HepG2 (cell line): ENCODE measurements around the gene FRRS1. TPM values are rescaled to one million over a fixed set of nuclear protein-coding genes. Genes with fewer than 3 reads are reported as not detected.

Experiments used
- ATAC-seq: fragments of 200-7000 bp; cut with Tn5 transposase; 3 replicates; pipeline ENCODE4 v1.9.1; 2020; ENCODE audit warnings: mild to moderate bottlenecking, moderate library complexity
- BruUV-seq: library from RNA; stranded (reverse); fragments of 400-500 nt; replicated peaks from 2 replicates; lab custom pipeline; 2021; lab: Mats Ljungman, UMichigan
- CTCF ChIA-PET: fragments of 300-600 bp; formaldehyde crosslinking; extraction: SDS; loops from one replicate; lab custom pipeline; 2021; ENCODE audit warnings: low total read pairs, inconsistent platforms, low intra/inter-chr PET ratio; lab: Yijun Ruan, JAX
- POLR2A ChIA-PET: fragments of 350-600 bp; sonication (Branson Sonifier 250); formaldehyde crosslinking; loops from one replicate; lab custom pipeline; 2020; ENCODE audit warnings: antibody characterized with exemption, inconsistent platforms; lab: Yijun Ruan, JAX
- DNase-seq: peaks from one replicate; pipeline ENCODE4 v3.0.0-alpha.2; 2015; ENCODE audit warnings: low spot score
- FAIRE-seq: peaks from 3 replicates; lab custom pipeline; 2011; peaks lifted over from hg19 to GRCh38; lab: Jason Lieb, UNC
- H2AFZ ChIP-seq: one replicate; pipeline ENCODE4 v1.6.1; 2011; ENCODE audit warnings: low read length, inconsistent platforms
- H3K27ac ChIP-seq: fragments of 300-600 bp; 3 replicates; pipeline ENCODE4 v1.8.0; 2011; ENCODE audit warnings: mixed run types, mild to moderate bottlenecking, mixed read lengths, low read length, inconsistent platforms; ENCODE audit not compliant: insufficient read depth; ENCODE audit errors: extremely low read length
- H3K27me3 ChIP-seq, 2 experiments: fragments of 200-600 bp in 1 of 2; 2 replicates in 1 of 2; 3 replicates in 1 of 2; pipeline versions ENCODE4 v1.6.0 to v1.8.0; 2011; ENCODE audit warnings: low read length in 2 of 2, mild to moderate bottlenecking in 2 of 2, moderate library complexity in 2 of 2, inconsistent platforms in 1 of 2; ENCODE audit not compliant: insufficient read depth in 2 of 2, control insufficient read depth in 1 of 2
- H3K36me3 ChIP-seq, 2 experiments: fragments of 200-600 bp in 1 of 2; replicated peaks in 1 of 2; 2 replicates in 1 of 2; 3 replicates in 1 of 2; pipeline versions ENCODE4 v1.5.1 to v1.8.0; 2011; ENCODE audit warnings: low read length in 2 of 2, inconsistent platforms in 1 of 2; ENCODE audit not compliant: insufficient read depth in 2 of 2, control insufficient read depth in 1 of 2
- H3K4me1 ChIP-seq: 2 replicates; pipeline ENCODE4 v1.5.1; 2012; ENCODE audit warnings: low read length, inconsistent platforms; ENCODE audit not compliant: insufficient read depth
- H3K4me2 ChIP-seq: 2 replicates; pipeline ENCODE4 v1.6.0; 2011; ENCODE audit warnings: low read depth, low read length, inconsistent platforms
- H3K4me3 ChIP-seq, 3 experiments: fragments of 200-600 bp in 1 of 3; sonication (generic), shearing (Covaris generic) in 1 of 3; replicated peaks in 1 of 3; 2 replicates each; pipeline ENCODE4 v1.5.1; 2011 to 2016; ENCODE audit warnings: low read length in 3 of 3, inconsistent platforms in 2 of 3, low read depth in 2 of 3, mild to moderate bottlenecking in 2 of 3, control low read depth in 1 of 3, mixed read lengths in 1 of 3; ENCODE audit not compliant: insufficient read depth in 1 of 3
- H3K79me2 ChIP-seq: one replicate; pipeline ENCODE4 v1.6.1; 2011; ENCODE audit warnings: low read length, inconsistent platforms; ENCODE audit not compliant: insufficient read depth
- H3K9ac ChIP-seq: 2 replicates; pipeline ENCODE4 v1.6.0; 2011; ENCODE audit warnings: mild to moderate bottlenecking, low read depth, low read length, inconsistent platforms; ENCODE audit not compliant: insufficient read depth
- H3K9me3 ChIP-seq: 2 replicates; pipeline ENCODE4 v1.5.1; 2012; ENCODE audit warnings: mild to moderate bottlenecking, low read length
- H4K20me1 ChIP-seq: 2 replicates; pipeline ENCODE4 v1.6.0; 2011; ENCODE audit warnings: inconsistent platforms, mild to moderate bottlenecking, low read length, moderate library complexity; ENCODE audit not compliant: insufficient read depth
- CEBPB ChIP-seq: IDR thresholded peaks from 2 replicates; pipeline ENCODE4 v1.6.1; 2011; ENCODE audit warnings: low read depth, low read length, improper control_type of control experiment, borderline replicate concordance
- FOXA3 ChIP-seq: IDR thresholded peaks from 2 replicates; pipeline ENCODE4 v1.6.1; 2016; ENCODE audit warnings: missing genetic modification reagents, missing compliant biosample characterization
- HBP1 ChIP-seq: IDR thresholded peaks from 2 replicates; pipeline ENCODE4 v1.6.1; 2016; ENCODE audit warnings: low read depth, control low read depth
- KLF13 ChIP-seq: sonication (generic); formaldehyde crosslinking; IDR thresholded peaks from 2 replicates; pipeline ENCODE4 v1.4.0; 2020; ENCODE audit warnings: mild to moderate bottlenecking, missing genetic modification reagents
- POLR2G ChIP-seq: fragments of 200-400 bp; formaldehyde crosslinking; IDR thresholded peaks from 2 replicates; pipeline ENCODE4 v1.6.1; 2018; ENCODE audit warnings: mild to moderate bottlenecking, low read depth, low read length, moderate library complexity
- RNF2 ChIP-seq: fragments of 450-650 bp; conservative IDR thresholded peaks from 2 replicates; pipeline ENCODE4 v1.6.1; 2016; ENCODE audit warnings: low read depth
- SOX5 ChIP-seq: IDR thresholded peaks from 2 replicates; pipeline ENCODE4 v1.6.1; 2016; ENCODE audit warnings: borderline replicate concordance
- ZBTB25 ChIP-seq: IDR thresholded peaks from 2 replicates; pipeline ENCODE4 v1.6.1; 2018; ENCODE audit warnings: missing genetic modification reagents
- ZNF550 ChIP-seq: sonication (generic); formaldehyde crosslinking; IDR thresholded peaks from 2 replicates; pipeline ENCODE4 v1.4.0; 2020; ENCODE audit warnings: mild to moderate bottlenecking, missing genetic modification reagents, borderline replicate concordance
- ZNF652 ChIP-seq: IDR thresholded peaks from 2 replicates; pipeline ENCODE4 v1.6.1; 2016; ENCODE audit warnings: low read depth, borderline replicate concordance
- WGBS: methylation state at CpG from one replicate; pipeline ENCODE4 v1.1.6; 2017; ENCODE audit warnings: low lambda C conversion rate; 5-methylcytosine and 5-hydroxymethylcytosine counted together
- in situ Hi-C: cut with HindIII; loops from 2 replicates; pipeline ENCODE4 v1.10.0; 2017; ENCODE audit warnings: low pct_unique_long_range_greater_than_20kb; ENCODE audit not compliant: extremely low pct_ligation_motif_present
- intact Hi-C: fragments of 100-400 bp; cut with micrococcal nuclease; formaldehyde crosslinking; loops from one replicate; pipeline ENCODE4 v1.10.0; 2022; ENCODE audit not compliant: unreplicated experiment
- polyA plus RNA-seq, 8 experiments: library from polyadenylated mRNA; depleted of rRNA in 3 of 8; stranded (reverse) in 7 of 8; unstranded in 1 of 8; fragments of >200 nt; fragmentation: Illumina TruSeq in 4 of 8; extraction: Trizol in 4 of 8; gene quantifications; 2 replicates each; pipeline versions ENCODE4 v1.2.1 to v1.2.3, GENCODE V29; 2011 to 2016; ENCODE audit warnings: low read depth in 4 of 8, missing spikeins in 1 of 8, mixed read lengths in 1 of 8; ENCODE audit not compliant: insufficient read depth in 1 of 8
- total RNA-seq, 5 experiments: library from RNA; depleted of rRNA; stranded (reverse); fragments of >200 nt; fragmentation: Illumina TruSeq; extraction: Trizol; gene quantifications; 2 replicates each; pipeline ENCODE4 v1.2.3, GENCODE V29; 2016; ENCODE audit warnings: low read depth in 1 of 5
- TF ChIP-seq, protein P1 (sequence below): IDR thresholded peaks from 2 replicates; pipeline ENCODE4 v1.4.0; 2020; ENCODE audit warnings: mild to moderate bottlenecking, missing genetic modification reagents
- TF ChIP-seq, protein P2 (sequence below): IDR thresholded peaks from 2 replicates; pipeline ENCODE4 v1.6.1; 2016

The FRRS1 gene
- total and polyA plus RNA-seq, 2 of the 13 experiments (the other 11 are each of a cell fraction or from before 2014, with no cell fraction given), result 22.6 to 23.4 TPM

GRCh38 chr1:99756598-99756997 is 9.8 kb downstream of the FRRS1 start:
- intact Hi-C loops (loop anchor here (5.0 kb wide), 1 partner anchor 596 kb away; the partner anchor contains the start of gene CDC14A), in situ Hi-C loops (no loop called here)
- TF ChIP-seq RNF2 (no peak), HBP1 (CRISPR knock-in tag) (no peak), ZNF652 (CRISPR knock-in tag) (no peak), CEBPB (peak; percentile 65), POLR2G (no peak)
- BruUV-seq, result no TSS peak
- POLR2A ChIA-PET, result interaction anchor here (1.9 to 2.5 kb wide), 2 partner anchors 10 to 18 kb away, joined by 4 to 7 read pairs; partner anchors contain the start of gene FRRS1
- no peak overlapping the region for H3K9ac ChIP-seq
- H3K27me3 ChIP-seq, result no peaks in the 10 kb centered on the region
- no peaks in the 10 kb centered on the region for H4K20me1 ChIP-seq
- CTCF ChIA-PET, result no interaction called here
- H3K4me2 ChIP-seq, result no peak overlapping the region; the same call in 1 of the 2 replicates
- peaks cover 61% of the 10 kb centered on the region for H3K79me2 ChIP-seq
- H3K9me3 ChIP-seq, result no peaks in the 10 kb centered on the region
- no peak overlapping the region for H3K4me3 ChIP-seq
- no peak for FAIRE-seq
- 79% methylated on average over 3 of the region's 3 CpGs for WGBS
- ATAC-seq, result no peak
- no peak for DNase-seq
- peaks cover 92% of the 10 kb centered on the region for H3K4me1 ChIP-seq
- H2AFZ ChIP-seq, result no peak overlapping the region
- no peaks in the 10 kb centered on the region for H3K36me3 ChIP-seq
- H3K27ac ChIP-seq, result no peak overlapping the region

DNA sequence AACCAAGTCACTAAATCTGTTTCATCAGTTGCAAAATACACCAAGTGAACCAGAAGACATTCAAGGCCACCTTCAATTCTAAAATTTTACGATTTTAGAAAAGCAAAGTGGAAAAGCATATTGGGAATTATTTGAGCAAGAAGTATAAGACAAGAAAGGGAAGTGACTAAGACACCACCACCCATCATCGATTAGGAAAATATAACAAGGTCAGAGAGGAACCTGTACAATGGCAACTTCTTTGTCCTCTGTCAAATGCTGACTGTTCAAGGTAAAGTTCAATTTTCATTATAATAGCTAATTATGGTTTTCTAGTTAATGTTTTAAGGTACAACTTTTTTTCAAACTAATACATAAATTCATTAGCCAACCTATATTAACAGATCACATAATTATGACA is 10.8 kb downstream of the FRRS1 start:
- Histone ChIP-seq H3K4me1 (peaks cover 86% of the 10 kb centered on the region), H3K79me2 (peaks cover 62% of the 10 kb centered on the region), H2AFZ (no peak overlapping the region), H3K4me2 (peak overlapping the region; percentile 51; the same call in 1 of the 2 replicates), H3K9me3 (no peaks in the 10 kb centered on the region), H3K36me3 (no peaks in the 10 kb centered on the region), H3K4me3 (no peak overlapping the region), H3K27ac (peak overlapping the region; percentile 68), H3K27me3 (no peaks in the 10 kb centered on the region), H3K9ac (no peak overlapping the region), H4K20me1 (no peaks in the 10 kb centered on the region)
- in situ Hi-C loops (no loop called here), intact Hi-C loops (loop anchor here (5.0 kb wide), 1 partner anchor 597 kb away; the partner anchor contains the start of gene CDC14A)
- ChIA-PET CTCF (no interaction called here), POLR2A (interaction anchor here (2.5 kb wide), 1 partner anchor 11 kb away, joined by 7 read pairs; the partner anchor contains the start of gene FRRS1)
- no TSS peak for BruUV-seq
- WGBS, result 44% methylated on average over 2 of the region's 2 CpGs
- ATAC-seq (no peak), FAIRE-seq (no peak), DNase-seq (no peak)
- no peak for TF ChIP-seq ZNF550
- TF ChIP-seq, protein P1, sequence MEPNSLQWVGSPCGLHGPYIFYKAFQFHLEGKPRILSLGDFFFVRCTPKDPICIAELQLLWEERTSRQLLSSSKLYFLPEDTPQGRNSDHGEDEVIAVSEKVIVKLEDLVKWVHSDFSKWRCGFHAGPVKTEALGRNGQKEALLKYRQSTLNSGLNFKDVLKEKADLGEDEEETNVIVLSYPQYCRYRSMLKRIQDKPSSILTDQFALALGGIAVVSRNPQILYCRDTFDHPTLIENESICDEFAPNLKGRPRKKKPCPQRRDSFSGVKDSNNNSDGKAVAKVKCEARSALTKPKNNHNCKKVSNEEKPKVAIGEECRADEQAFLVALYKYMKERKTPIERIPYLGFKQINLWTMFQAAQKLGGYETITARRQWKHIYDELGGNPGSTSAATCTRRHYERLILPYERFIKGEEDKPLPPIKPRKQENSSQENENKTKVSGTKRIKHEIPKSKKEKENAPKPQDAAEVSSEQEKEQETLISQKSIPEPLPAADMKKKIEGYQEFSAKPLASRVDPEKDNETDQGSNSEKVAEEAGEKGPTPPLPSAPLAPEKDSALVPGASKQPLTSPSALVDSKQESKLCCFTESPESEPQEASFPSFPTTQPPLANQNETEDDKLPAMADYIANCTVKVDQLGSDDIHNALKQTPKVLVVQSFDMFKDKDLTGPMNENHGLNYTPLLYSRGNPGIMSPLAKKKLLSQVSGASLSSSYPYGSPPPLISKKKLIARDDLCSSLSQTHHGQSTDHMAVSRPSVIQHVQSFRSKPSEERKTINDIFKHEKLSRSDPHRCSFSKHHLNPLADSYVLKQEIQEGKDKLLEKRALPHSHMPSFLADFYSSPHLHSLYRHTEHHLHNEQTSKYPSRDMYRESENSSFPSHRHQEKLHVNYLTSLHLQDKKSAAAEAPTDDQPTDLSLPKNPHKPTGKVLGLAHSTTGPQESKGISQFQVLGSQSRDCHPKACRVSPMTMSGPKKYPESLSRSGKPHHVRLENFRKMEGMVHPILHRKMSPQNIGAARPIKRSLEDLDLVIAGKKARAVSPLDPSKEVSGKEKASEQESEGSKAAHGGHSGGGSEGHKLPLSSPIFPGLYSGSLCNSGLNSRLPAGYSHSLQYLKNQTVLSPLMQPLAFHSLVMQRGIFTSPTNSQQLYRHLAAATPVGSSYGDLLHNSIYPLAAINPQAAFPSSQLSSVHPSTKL, result peak; percentile 80
- no peak for TF ChIP-seq ZBTB25 (CRISPR knock-in tag)
- TF ChIP-seq FOXA3, result peak; percentile 30; the same call in 1 of the 2 replicates
- TF ChIP-seq SOX5, result peak; percentile 75
- TF ChIP-seq, protein P2, sequence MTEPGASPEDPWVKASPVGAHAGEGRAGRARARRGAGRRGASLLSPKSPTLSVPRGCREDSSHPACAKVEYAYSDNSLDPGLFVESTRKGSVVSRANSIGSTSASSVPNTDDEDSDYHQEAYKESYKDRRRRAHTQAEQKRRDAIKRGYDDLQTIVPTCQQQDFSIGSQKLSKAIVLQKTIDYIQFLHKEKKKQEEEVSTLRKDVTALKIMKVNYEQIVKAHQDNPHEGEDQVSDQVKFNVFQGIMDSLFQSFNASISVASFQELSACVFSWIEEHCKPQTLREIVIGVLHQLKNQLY, result no peak
- TF ChIP-seq KLF13 (CRISPR knock-in tag), result no peak
